Measurements from ENCODE around the gene LMO7. TPM values are rescaled to one million over a fixed set of nuclear protein-coding genes. Genes with fewer than 3 reads are reported as not detected.
"Not testable (repeated sequence)": the region's sequence is repeated elsewhere in the genome, so short reads cannot be mapped to it uniquely, and the experiment has no call there.

The LMO7 gene
- polyA plus RNA-seq, 4 donors, result 41.8 to 86.9 (median 78.9) TPM

GRCh38 chr13:75738841-75739240, 102.7 kb downstream of the LMO7 start:
- DNase-seq (ENCODE audit: low read depth in 4 of 4, low spot score in 3 of 4), result no peak

DNA sequence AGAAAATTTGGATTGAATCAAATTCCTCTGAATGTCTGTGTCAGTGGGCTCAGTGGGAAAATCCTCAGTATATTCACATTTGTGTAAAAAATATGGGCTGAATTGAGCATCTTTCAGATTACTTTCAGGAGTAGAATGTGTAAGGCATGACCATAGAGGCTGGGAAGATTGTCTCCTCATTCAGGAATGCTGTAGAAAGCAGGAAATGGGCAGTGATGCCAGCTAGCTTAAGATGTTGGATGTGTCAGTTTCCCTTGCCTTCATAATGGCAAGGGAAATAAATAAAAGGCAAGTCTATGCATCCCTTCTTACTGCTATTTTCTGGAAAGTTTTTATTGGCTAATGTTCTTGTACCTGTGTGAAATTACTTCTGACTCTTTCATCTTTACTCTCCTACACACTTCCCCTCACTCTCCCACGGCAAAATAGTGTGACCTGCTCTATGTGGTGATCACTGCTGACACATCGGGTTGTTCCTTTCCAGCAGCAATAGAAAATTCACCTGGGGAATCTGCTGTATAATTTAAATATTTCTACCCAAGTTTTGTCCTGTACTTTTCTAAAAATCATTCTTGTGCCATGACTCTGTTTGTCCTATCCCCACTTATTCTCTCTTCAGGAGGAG, 103.2 kb downstream of the LMO7 start:
- no peak for DNase-seq (ENCODE audit: low read depth in 4 of 4, low spot score in 3 of 4)

GRCh38 chr13:75740031-75740430, 103.9 kb downstream of the LMO7 start:
- DNase-seq (ENCODE audit: low read depth in 4 of 4, low spot score in 3 of 4), result no peak

DNA sequence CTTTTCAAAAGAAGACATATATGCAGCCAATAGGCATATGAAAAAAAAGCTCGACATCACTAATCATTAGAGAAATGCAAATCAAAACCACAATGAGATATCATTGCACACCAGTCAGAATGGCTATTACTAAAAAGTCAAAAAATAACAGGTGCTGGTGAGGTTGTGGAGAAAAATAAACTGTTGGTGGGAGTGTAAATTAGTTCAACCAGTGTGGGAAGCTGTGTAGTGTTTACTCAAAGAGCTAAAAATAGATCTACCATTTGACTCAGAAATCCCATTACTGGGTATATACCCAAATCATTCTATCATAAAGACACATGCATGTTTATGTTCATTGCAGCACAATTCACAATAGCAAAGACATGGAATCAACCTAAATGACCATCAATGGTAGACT, 106.9 kb downstream of the LMO7 start:
- not testable (repeated sequence) for DNase-seq (ENCODE audit: low read depth in 4 of 4, low spot score in 3 of 4)

- DNase-seq (ENCODE audit: low read depth in 4 of 4, low spot score in 3 of 4), result no peak
Measured at GRCh38 chr13:75744127-75744526, 108.0 kb downstream of the LMO7 start.

DNA sequence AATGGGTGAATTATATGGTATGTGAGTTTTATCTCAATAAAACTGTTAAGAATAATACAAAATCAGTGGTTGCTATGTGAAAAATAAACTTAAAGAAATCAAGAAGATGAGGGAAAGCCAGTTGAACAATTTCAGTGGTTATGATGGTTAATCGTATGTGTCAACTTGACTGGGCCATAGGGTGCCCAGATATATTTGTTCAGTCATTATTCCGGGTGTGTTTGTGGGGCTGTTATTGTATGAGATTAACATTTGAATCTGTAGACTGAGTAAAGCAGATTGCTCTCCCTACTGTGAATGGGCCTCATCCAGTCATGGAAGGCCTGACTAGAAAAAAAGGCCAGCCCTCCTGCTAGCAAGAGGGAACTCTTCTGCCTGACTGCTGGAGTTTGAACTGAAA, 109.3 kb downstream of the LMO7 start:
- no peak for DNase-seq (ENCODE audit: low read depth in 4 of 4, low spot score in 3 of 4)

GRCh38 chr13:75748874-75749273, 112.7 kb downstream of the LMO7 start:
- DNase-seq (ENCODE audit: low read depth in 4 of 4, low spot score in 3 of 4), result no peak

GRCh38 chr13:75749407-75749806, 113.3 kb downstream of the LMO7 start:
- DNase-seq (ENCODE audit: low read depth in 4 of 4, low spot score in 3 of 4), result no peak

- DNase-seq (ENCODE audit: low read depth in 4 of 4, low spot score in 3 of 4), result no peak
Measured at GRCh38 chr13:75751350-75751749, 115.2 kb downstream of the LMO7 start.

- DNase-seq (ENCODE audit: low read depth in 4 of 4, low spot score in 3 of 4), result no peak
Measured at GRCh38 chr13:75752826-75753225, 116.7 kb downstream of the LMO7 start.

DNA sequence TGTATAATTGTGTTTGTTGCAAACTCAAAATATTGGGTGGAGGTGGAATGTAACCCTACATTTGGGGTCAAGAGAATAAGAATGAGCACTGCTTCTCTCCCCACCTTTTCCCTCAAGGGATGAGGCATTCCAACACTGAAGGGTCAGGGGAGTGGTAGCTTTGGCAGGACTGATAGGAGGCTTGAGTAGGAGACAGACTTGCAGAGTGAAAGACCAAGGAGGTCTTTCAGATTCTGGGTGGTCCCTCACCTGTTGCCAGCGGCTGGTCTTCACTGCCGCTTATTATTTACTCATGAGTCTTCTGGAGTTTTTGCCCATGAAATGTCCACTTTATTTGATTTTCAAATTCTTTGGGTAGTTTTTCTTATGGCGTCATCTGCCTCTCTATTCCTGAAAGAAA, 118.8 kb downstream of the LMO7 start:
- no peak for DNase-seq (ENCODE audit: low read depth in 4 of 4, low spot score in 3 of 4)

DNA sequence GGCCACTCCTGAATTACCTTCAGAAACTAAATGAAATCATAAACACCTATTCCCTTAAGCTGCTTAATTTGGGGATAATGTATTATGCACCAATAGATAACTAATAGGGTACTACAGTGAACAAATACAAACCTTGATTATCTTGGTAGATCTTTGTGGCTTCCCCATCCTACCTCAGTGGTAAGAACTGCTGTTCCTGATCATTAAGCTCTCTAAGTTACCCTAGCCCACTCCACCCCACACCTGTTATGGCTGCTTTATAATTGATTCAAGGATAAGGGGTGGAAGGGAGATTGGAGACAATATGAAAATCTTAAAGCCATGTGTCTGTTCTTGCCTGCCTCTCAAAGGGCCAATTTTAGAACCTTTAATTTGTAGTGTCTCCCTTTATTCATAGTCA, 121.2 kb downstream of the LMO7 start:
- DNase-seq (ENCODE audit: low read depth in 4 of 4, low spot score in 3 of 4), result no peak

DNA sequence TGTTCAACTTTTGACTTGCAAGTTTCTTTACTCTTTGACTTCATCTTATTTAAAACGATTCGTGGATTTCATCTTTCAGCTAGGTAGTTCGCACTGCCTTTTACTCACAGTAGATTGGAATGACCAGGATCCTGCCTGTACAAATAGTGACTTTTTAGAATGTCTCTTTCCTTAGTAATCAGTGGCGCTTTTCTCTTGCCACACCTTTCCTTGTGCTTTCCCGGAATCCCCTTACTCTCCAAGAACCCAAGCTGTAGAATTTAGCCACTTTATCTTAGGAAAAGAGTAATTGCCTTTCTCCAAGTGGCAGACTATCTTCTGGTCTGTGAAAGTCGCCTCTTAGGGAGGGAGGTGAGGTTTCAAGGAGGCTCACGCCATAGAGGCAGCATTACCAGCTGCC, 123.4 kb downstream of the LMO7 start:
- DNase-seq (ENCODE audit: low read depth in 4 of 4, low spot score in 3 of 4), result no peak

DNA sequence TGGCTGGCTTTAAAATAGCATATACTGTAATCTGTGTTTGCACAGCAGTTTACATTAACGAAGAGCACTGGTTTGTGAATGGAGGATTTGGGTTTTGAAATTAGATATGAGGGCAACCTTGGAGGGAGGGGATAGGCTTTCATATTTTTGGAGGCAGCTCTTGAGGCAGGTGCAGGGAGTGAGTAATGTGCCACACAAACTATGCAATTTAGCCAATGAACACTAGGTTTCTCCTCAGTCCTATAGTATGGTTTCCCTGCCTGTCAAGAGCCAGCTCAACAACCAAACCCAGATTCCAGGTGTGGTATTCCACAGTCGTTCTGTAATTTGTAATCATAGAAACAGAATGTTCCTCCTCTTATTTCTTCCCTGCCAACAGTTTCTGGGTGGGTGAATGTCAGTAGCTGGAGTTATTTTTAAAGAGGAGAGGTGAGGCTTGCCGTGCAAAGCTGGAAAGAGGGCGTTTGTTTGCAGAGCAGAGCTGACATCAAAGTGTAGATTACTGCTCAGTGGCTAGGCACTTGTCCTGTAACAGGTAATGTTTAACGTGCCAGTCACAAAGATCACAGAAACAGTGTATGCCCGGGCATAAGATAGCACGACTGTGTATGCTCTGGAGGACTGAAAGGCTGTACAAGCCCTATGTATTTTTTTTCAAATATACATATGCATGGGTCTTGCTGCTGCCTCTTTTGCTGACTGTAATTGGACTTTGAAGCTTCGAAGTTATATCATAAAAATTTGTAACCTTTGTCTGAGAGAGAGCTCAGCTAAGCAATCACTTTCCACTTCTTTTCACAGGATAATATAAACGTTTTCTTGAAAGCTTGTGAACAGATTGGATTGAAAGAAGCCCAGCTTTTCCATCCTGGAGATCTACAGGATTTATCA, 124.2 kb downstream of the LMO7 start:
- no peak for DNase-seq (ENCODE audit: low read depth in 4 of 4, low spot score in 3 of 4)

DNA sequence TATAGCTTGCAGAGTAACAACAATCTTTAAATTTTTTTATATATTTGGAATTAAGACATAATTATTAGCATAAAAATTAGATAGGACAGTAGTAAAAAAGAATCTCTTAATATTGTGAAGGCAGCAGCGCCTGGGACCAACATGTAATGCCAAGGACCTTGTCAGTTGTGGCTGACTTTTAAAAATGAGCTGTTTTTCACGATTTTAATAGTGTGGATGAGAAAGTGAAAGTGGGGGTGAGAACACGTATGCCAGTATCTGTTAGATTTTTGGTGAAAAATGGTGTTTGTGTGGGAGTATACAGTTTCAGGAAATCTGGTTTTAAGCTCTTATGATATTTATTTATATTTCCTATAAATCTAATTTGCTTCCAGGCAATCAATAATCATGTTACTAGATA, 125.2 kb downstream of the LMO7 start:
- DNase-seq (ENCODE audit: low read depth in 4 of 4, low spot score in 3 of 4), result no peak

DNA sequence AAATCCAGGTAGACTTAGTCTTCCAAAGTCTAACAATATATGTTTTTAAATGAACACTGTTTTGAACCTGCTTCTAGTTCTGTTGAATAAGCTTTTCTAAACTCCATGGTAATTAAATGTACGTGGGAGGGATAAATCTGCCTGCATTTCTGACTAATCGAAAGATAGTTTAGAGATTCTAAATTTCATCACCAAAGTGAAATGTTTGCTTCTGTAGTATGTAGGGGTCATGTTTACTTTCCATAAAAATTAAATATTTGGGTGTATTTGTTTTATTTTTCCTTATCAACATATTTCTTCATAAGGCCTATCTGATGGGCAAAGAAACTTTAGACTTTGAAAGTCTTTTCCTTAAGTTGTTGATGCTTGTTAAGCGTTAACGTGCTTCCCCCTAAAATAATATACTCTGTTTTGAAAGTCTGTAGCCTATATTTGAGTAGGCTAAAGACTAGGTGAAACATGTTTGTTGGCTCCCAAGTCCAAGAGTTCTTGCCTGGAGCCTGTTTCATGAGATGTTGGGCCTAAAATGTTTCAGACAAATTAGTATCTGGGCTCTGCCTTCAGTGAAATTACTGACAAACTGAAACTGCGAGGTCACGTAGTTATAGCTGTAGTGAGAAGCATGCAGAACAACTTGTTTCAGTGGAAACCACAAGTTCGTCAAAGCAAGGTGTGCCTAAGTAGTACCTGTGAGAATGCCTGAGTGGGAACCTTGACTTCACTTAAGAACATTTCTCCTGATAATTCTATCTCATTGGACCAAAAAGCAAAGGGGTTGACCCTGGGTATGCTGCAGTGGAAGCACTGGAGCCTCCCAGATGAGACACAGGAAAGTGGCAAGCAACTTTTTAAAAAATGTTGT, 126.2 kb downstream of the LMO7 start:
- no peak for DNase-seq (ENCODE audit: low read depth in 4 of 4, low spot score in 3 of 4)

- DNase-seq (ENCODE audit: low read depth in 4 of 4, low spot score in 3 of 4), result no peak
Measured at GRCh38 chr13:75762955-75763354, 126.8 kb downstream of the LMO7 start.

GRCh38 chr13:75763512-75763911, 127.4 kb downstream of the LMO7 start:
- no peak for DNase-seq (ENCODE audit: low read depth in 4 of 4, low spot score in 3 of 4)

DNA sequence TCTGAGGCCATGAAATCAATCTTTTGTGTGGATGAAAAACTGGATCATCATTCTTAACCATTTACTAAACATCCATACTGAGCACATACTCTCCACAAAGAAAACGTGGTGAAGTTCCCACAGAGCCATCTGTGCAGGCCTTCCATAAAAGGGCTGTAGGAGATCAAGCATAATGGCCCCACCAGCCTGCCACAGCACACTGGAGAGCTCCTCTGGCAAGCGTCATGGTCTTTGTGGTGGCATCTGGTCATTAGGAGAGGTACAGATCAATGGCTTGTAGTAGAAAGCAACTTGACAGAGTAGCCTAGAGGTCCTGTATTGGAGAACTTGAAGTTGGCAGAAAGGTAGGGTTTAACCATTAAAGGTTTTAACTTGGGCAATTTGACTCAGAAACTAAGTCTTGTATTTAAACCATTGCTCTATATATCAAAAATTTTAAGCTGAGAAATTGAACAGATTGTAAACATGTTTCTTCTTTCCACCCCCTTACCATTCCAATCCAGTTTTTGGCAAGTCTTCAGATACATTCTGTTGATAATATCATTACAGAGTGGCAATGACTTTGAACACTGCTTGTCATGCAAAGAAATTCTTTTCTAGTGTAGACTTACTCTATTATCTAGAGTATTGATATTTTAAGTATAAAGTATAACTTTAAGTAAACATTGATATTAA, 128.3 kb downstream of the LMO7 start:
- DNase-seq (ENCODE audit: low read depth in 4 of 4, low spot score in 3 of 4), result no peak

- no peak for DNase-seq (ENCODE audit: low read depth in 4 of 4, low spot score in 3 of 4)
Measured at GRCh38 chr13:75764926-75765310, 128.8 kb downstream of the LMO7 start.

GRCh38 chr13:75766636-75767035, 130.5 kb downstream of the LMO7 start:
- DNase-seq (ENCODE audit: low read depth in 4 of 4, low spot score in 3 of 4), result no peak

All from left renal pelvis (tissue), 4 donors.